T-helper 9 cell (primary cell): ENCODE results near the gene NCOA1.
A peak's percentile ranks its signal among the peaks of the same experiment; 100 is the strongest.
"Not testable (repeated sequence)": the region's sequence is repeated elsewhere in the genome, so short reads cannot be mapped to it uniquely, and the experiment has no call there.

Experiments
- DNase-seq: peaks from one replicate; pipeline ENCODE4 v3.0.0-alpha.2; 2020

The NCOA1 gene

GRCh38 chr2:24477229-24477628 is 13.8 kb upstream of the NCOA1 start:
- DNase-seq, result no peak

GRCh38 chr2:24478243-24478642 is 12.8 kb upstream of the NCOA1 start:
- no peak for DNase-seq

GRCh38 chr2:24480245-24480644 is 10.8 kb upstream of the NCOA1 start:
- no peak for DNase-seq

- DNase-seq, result no peak
Measured at GRCh38 chr2:24482251-24482971, 8.6 kb upstream of the NCOA1 start.

- no peak for DNase-seq
Measured at GRCh38 chr2:24482972-24483300, 8.1 kb upstream of the NCOA1 start.

GRCh38 chr2:24484677-24485076 is 6.4 kb upstream of the NCOA1 start:
- DNase-seq, result not testable (repeated sequence)

GRCh38 chr2:24485197-24485596 is 5.9 kb upstream of the NCOA1 start:
- DNase-seq, result no peak

- DNase-seq, result no peak
Measured at GRCh38 chr2:24486636-24487205, 4.3 kb upstream of the NCOA1 start.

- no peak for DNase-seq
Measured at GRCh38 chr2:24489465-24490180, 1.4 kb upstream of the NCOA1 start.

- no peak for DNase-seq
Measured at GRCh38 chr2:24490181-24490689, 819 bp upstream of the NCOA1 start.

GRCh38 chr2:24491542-24492420 is 727 bp downstream of the NCOA1 start:
- DNase-seq, result peak; percentile 58

GRCh38 chr2:24492421-24493279 is 1.6 kb downstream of the NCOA1 start:
- no peak for DNase-seq

- DNase-seq, result no peak
Measured at GRCh38 chr2:24493713-24494112, 2.7 kb downstream of the NCOA1 start.

- no peak for DNase-seq
Measured at GRCh38 chr2:24494410-24494809, 3.4 kb downstream of the NCOA1 start.

GRCh38 chr2:24495451-24495850 is 4.4 kb downstream of the NCOA1 start:
- no peak for DNase-seq

- DNase-seq, result no peak
Measured at GRCh38 chr2:24496959-24497358, 5.9 kb downstream of the NCOA1 start.

- no peak for DNase-seq
Measured at GRCh38 chr2:24497685-24498084, 6.6 kb downstream of the NCOA1 start.

GRCh38 chr2:24498121-24498520 is 7.1 kb downstream of the NCOA1 start:
- no peak for DNase-seq

- no peak for DNase-seq
Measured at GRCh38 chr2:24501813-24502212, 10.8 kb downstream of the NCOA1 start.

- DNase-seq, result no peak
Measured at GRCh38 chr2:24505534-24506275, 14.7 kb downstream of the NCOA1 start.

GRCh38 chr2:24507549-24507948 is 16.5 kb downstream of the NCOA1 start:
- DNase-seq, result no peak
